GM23338 (cell line): ENCODE results near the gene SPHKAP. TPM values are rescaled to one million over a fixed set of nuclear protein-coding genes. Genes with fewer than 3 reads are reported as not detected.

Source experiments
- ATAC-seq: fragments of 200-7000 bp; cut with Tn5 transposase; 3 replicates; pipeline ENCODE4 v1.9.1; 2020
- DNase-seq: peaks from one replicate; pipeline ENCODE4 v3.0.0-alpha.2; 2015; ENCODE audit warnings: low spot score
- H2AFZ ChIP-seq: fragments of 200-600 bp; sonication (generic); 2 replicates; pipeline ENCODE4 v1.8.0; 2016; ENCODE audit warnings: antibody characterized with exemption, mild to moderate bottlenecking, moderate library complexity
- H3F3A ChIP-seq: fragments of 200-600 bp; sonication (generic); replicated peaks from 2 replicates; pipeline ENCODE4 v1.8.0; 2017; ENCODE audit warnings: antibody characterized with exemption, mixed run types, low read depth
- H3K27ac ChIP-seq: fragments of 200-600 bp; sonication (generic); 2 replicates; pipeline ENCODE4 v1.6.1; 2016; ENCODE audit warnings: low read depth
- H3K27me3 ChIP-seq: fragments of 200-600 bp; sonication (generic); 2 replicates; pipeline ENCODE4 v1.8.0; 2016; ENCODE audit warnings: mild to moderate bottlenecking, mixed run types, moderate library complexity; ENCODE audit not compliant: insufficient read depth
- H3K36me3 ChIP-seq: fragments of 200-600 bp; sonication (generic); 2 replicates; pipeline ENCODE4 v1.8.0; 2016; ENCODE audit warnings: mild to moderate bottlenecking; ENCODE audit not compliant: insufficient read depth
- H3K4me1 ChIP-seq: fragments of 200-600 bp; sonication (generic); 2 replicates; pipeline ENCODE4 v1.8.0; 2016; ENCODE audit warnings: mild to moderate bottlenecking, moderate library complexity; ENCODE audit not compliant: insufficient read depth
- H3K4me2 ChIP-seq: fragments of 200-600 bp; sonication (generic); 2 replicates; pipeline ENCODE4 v1.7.1; 2017; ENCODE audit warnings: mixed run types
- H3K4me3 ChIP-seq: fragments of 200-600 bp; sonication (generic); 2 replicates; pipeline ENCODE4 v1.6.1; 2016; ENCODE audit warnings: mixed run types
- H3K79me2 ChIP-seq: fragments of 200-600 bp; sonication (generic); replicated peaks from 2 replicates; pipeline ENCODE4 v1.8.0; 2017; ENCODE audit warnings: mild to moderate bottlenecking; ENCODE audit not compliant: insufficient read depth
- H3K9me2 ChIP-seq: fragments of 200-600 bp; sonication (generic); 2 replicates; pipeline ENCODE4 v1.8.0; 2017; ENCODE audit not compliant: insufficient read depth
- H4K20me1 ChIP-seq: fragments of 200-600 bp; sonication (generic); replicated peaks from 2 replicates; pipeline ENCODE4 v1.8.0; 2017; ENCODE audit warnings: mild to moderate bottlenecking; ENCODE audit not compliant: insufficient read depth
- H3K27ac Mint-ChIP-seq: 2 replicates; pipeline ENCODE4 v1.8.0; 2020; ENCODE audit warnings: inconsistent platforms, mild to moderate bottlenecking, moderate library complexity, mixed read lengths
- H3K27me3 Mint-ChIP-seq: 3 replicates; pipeline ENCODE4 v1.8.0; 2022; ENCODE audit warnings: low read depth, mild to moderate bottlenecking, moderate library complexity, mixed read lengths, inconsistent platforms; ENCODE audit not compliant: insufficient read depth, poor library complexity
- H3K36me3 Mint-ChIP-seq: 3 replicates; pipeline ENCODE4 v1.8.0; 2021; ENCODE audit warnings: low read depth, mild to moderate bottlenecking, inconsistent platforms, moderate library complexity, mixed read lengths
- H3K4me1 Mint-ChIP-seq: 3 replicates; pipeline ENCODE4 v1.8.0; 2020; ENCODE audit warnings: mild to moderate bottlenecking, inconsistent platforms, mixed read lengths
- H3K4me3 Mint-ChIP-seq: 3 replicates; pipeline ENCODE4 v1.8.0; 2021; ENCODE audit warnings: moderate library complexity, mild to moderate bottlenecking, inconsistent platforms, mixed read lengths
- H3K9me3 Mint-ChIP-seq: 3 replicates; pipeline ENCODE4 v1.8.0; 2020; ENCODE audit warnings: moderate library complexity, mild to moderate bottlenecking, inconsistent platforms, mixed read lengths
- CREB1 ChIP-seq: fragments of 250-450 bp; sonication (Bioruptor Pico); IDR thresholded peaks from 2 replicates; pipeline ENCODE4 v1.5.0; 2020; ENCODE audit warnings: low read depth, mild to moderate bottlenecking, moderate library complexity
- EZH2 ChIP-seq: fragments of 200-600 bp; sonication (generic); IDR thresholded peaks from one replicate; pipeline ENCODE4 v1.8.0; 2017; ENCODE audit warnings: antibody characterized with exemption, mild to moderate bottlenecking, low read depth; ENCODE audit not compliant: unreplicated experiment
- EZH2phosphoT487 ChIP-seq: fragments of 200-600 bp; sonication (generic); IDR thresholded peaks from one replicate; pipeline ENCODE4 v1.8.1; 2018; ENCODE audit warnings: antibody characterized with exemption; ENCODE audit not compliant: unreplicated experiment
- JUNB ChIP-seq: IDR thresholded peaks from one replicate; pipeline ENCODE4 v1.6.1; 2016; ENCODE audit warnings: antibody characterized with exemption; ENCODE audit not compliant: unreplicated experiment
- POLR2AphosphoS5 ChIP-seq: IDR thresholded peaks from 2 replicates; pipeline ENCODE4 v1.6.1; 2016; ENCODE audit warnings: antibody characterized with exemption, low read depth
- STAT1 ChIP-seq: IDR thresholded peaks from one replicate; pipeline ENCODE4 v1.6.1; 2016; ENCODE audit warnings: antibody characterized with exemption; ENCODE audit not compliant: unreplicated experiment
- ZNF114 ChIP-seq: fragments of 250-450 bp; sonication (Bioruptor Pico); IDR thresholded peaks from 2 replicates; pipeline ENCODE4 v1.5.0; 2020; ENCODE audit warnings: mild to moderate bottlenecking, moderate library complexity
- ZNF331 ChIP-seq: fragments of 250-450 bp; sonication (Bioruptor Pico); IDR thresholded peaks from 2 replicates; pipeline ENCODE4 v1.5.0; 2020; ENCODE audit warnings: low read depth, mild to moderate bottlenecking, moderate library complexity
- polyA plus RNA-seq: library from polyadenylated mRNA; unstranded; fragments of >200 nt; fragmentation: Nextera tagmentation; extraction: Ambion mirVana; gene quantifications from 2 replicates; pipeline ENCODE4 v1.2.1, GENCODE V29; 2016
- total RNA-seq: library from RNA; depleted of rRNA; stranded (reverse); fragments of >200 nt; shearing (Covaris generic); gene quantifications from 2 replicates; pipeline ENCODE4 v1.2.3, GENCODE V29; 2014
- TF ChIP-seq, protein P1 (sequence below): IDR thresholded peaks from one replicate; pipeline ENCODE4 v1.6.1; 2018; ENCODE audit warnings: antibody characterized with exemption; ENCODE audit not compliant: unreplicated experiment
- TF ChIP-seq, protein P2 (sequence below): IDR thresholded peaks from 2 replicates; pipeline ENCODE4 v1.6.1; 2016; ENCODE audit warnings: antibody characterized with exemption
- TF ChIP-seq, protein P3 (sequence below), 2 experiments: fragments of 200-600 bp in 1 of 2; sonication (generic) in 1 of 2; conservative IDR thresholded peaks; 2 replicates each; pipeline versions ENCODE4 v1.5.1 to v1.6.1; 2016 to 2017; ENCODE audit warnings: antibody characterized with exemption in 2 of 2, low read depth in 2 of 2, mild to moderate bottlenecking in 2 of 2, moderate library complexity in 1 of 2

The SPHKAP gene
- total and polyA plus RNA-seq, 2 experiments from 2014 or later: 0.10 TPM; not detected in 1

DNA sequence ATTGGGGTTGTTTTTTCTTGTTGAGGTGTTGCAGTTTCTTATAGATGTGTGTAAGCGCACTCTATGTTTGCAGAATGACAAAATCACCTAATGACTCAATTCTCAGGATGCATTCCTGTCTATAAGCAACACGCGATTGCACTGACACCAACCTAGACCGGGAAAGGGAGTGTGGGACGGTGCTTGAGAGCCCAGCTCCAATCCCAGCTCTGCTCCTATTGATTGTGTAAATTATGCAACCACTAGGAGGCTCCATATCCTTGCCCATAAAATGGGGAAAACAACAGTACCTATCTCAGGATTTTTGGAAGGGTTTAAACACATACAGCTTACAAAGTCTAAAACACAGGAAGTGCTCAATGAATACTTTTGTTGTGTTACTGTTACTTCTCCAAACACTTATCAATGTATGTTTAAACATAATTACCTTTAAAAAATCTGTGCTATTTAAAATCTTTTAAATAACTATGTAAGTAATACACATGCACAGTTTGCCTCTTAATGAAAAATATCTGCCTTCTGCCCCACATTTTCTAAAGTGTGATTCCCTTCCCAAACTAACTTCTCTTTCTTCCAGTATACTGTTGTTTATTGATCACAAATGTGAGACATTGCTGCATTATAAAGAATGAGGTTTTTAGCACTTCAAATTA, 132.5 kb downstream of the SPHKAP start:
- no peaks in the 10 kb centered on the region for H3K36me3 Mint-ChIP-seq

DNA sequence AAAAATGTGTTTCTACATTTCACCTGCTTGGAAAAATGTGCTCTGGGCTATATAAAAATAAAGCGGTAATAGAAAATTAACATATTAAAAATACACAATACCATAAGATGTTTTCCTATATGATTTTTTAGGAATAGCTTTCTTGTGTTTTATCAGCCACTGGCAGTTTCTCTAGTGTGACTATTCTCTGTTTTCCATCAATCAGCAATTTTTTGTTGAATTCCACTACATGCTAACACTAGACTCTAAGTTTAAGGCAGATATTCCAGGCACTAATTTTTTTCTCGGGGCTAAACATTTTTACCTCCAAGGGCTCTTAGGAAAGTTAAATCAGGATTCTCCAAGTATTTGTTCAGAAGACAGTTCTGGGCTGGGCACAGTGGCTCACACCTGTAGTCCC, 140.5 kb downstream of the SPHKAP start:
- Histone ChIP-seq H3K9me2 (no peaks in the 10 kb centered on the region), H4K20me1 (no peaks in the 10 kb centered on the region), H3K27ac (no peak overlapping the region), H3K79me2 (no peaks in the 10 kb centered on the region), H2AFZ (no peak overlapping the region), H3K4me3 (no peak overlapping the region), H3K36me3 (no peaks in the 10 kb centered on the region), H3K4me1 (no peaks in the 10 kb centered on the region), H3F3A (no peaks in the 10 kb centered on the region), H3K4me2 (no peak overlapping the region), H3K27me3 (no peaks in the 10 kb centered on the region)
- H3K27ac Mint-ChIP-seq: no peak overlapping the region
- no peak overlapping the region for H3K4me3 Mint-ChIP-seq
- DNase-seq: no peak
- H3K27me3 Mint-ChIP-seq: no peaks in the 10 kb centered on the region
- no peaks in the 10 kb centered on the region for H3K4me1 Mint-ChIP-seq
- no peaks in the 10 kb centered on the region for H3K9me3 Mint-ChIP-seq
- ATAC-seq: no peak
- no peaks in the 10 kb centered on the region for H3K36me3 Mint-ChIP-seq
- no peak for TF ChIP-seq EZH2
- TF ChIP-seq, protein P1, sequence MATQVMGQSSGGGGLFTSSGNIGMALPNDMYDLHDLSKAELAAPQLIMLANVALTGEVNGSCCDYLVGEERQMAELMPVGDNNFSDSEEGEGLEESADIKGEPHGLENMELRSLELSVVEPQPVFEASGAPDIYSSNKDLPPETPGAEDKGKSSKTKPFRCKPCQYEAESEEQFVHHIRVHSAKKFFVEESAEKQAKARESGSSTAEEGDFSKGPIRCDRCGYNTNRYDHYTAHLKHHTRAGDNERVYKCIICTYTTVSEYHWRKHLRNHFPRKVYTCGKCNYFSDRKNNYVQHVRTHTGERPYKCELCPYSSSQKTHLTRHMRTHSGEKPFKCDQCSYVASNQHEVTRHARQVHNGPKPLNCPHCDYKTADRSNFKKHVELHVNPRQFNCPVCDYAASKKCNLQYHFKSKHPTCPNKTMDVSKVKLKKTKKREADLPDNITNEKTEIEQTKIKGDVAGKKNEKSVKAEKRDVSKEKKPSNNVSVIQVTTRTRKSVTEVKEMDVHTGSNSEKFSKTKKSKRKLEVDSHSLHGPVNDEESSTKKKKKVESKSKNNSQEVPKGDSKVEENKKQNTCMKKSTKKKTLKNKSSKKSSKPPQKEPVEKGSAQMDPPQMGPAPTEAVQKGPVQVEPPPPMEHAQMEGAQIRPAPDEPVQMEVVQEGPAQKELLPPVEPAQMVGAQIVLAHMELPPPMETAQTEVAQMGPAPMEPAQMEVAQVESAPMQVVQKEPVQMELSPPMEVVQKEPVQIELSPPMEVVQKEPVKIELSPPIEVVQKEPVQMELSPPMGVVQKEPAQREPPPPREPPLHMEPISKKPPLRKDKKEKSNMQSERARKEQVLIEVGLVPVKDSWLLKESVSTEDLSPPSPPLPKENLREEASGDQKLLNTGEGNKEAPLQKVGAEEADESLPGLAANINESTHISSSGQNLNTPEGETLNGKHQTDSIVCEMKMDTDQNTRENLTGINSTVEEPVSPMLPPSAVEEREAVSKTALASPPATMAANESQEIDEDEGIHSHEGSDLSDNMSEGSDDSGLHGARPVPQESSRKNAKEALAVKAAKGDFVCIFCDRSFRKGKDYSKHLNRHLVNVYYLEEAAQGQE: no peak
- no peak for TF ChIP-seq JUNB
- TF ChIP-seq ZNF331 (CRISPR knock-in tag): no peak
- TF ChIP-seq ZNF114 (CRISPR knock-in tag): no peak
- TF ChIP-seq EZH2phosphoT487: no peak
- no peak for TF ChIP-seq CREB1 (CRISPR knock-in tag)
- TF ChIP-seq, protein P2, sequence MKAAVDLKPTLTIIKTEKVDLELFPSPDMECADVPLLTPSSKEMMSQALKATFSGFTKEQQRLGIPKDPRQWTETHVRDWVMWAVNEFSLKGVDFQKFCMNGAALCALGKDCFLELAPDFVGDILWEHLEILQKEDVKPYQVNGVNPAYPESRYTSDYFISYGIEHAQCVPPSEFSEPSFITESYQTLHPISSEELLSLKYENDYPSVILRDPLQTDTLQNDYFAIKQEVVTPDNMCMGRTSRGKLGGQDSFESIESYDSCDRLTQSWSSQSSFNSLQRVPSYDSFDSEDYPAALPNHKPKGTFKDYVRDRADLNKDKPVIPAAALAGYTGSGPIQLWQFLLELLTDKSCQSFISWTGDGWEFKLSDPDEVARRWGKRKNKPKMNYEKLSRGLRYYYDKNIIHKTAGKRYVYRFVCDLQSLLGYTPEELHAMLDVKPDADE: no peak
- TF ChIP-seq STAT1: no peak
- TF ChIP-seq, protein P3, sequence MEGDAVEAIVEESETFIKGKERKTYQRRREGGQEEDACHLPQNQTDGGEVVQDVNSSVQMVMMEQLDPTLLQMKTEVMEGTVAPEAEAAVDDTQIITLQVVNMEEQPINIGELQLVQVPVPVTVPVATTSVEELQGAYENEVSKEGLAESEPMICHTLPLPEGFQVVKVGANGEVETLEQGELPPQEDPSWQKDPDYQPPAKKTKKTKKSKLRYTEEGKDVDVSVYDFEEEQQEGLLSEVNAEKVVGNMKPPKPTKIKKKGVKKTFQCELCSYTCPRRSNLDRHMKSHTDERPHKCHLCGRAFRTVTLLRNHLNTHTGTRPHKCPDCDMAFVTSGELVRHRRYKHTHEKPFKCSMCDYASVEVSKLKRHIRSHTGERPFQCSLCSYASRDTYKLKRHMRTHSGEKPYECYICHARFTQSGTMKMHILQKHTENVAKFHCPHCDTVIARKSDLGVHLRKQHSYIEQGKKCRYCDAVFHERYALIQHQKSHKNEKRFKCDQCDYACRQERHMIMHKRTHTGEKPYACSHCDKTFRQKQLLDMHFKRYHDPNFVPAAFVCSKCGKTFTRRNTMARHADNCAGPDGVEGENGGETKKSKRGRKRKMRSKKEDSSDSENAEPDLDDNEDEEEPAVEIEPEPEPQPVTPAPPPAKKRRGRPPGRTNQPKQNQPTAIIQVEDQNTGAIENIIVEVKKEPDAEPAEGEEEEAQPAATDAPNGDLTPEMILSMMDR (conservative IDR thresholded peaks at IDR 0.05; ENCODE audit: low read depth in 2 of 2): no peak
- TF ChIP-seq POLR2AphosphoS5: no peak

More for the DNA sequence above, 132.5 kb downstream of the SPHKAP start:
- Mint-ChIP-seq H3K27me3 (no peaks in the 10 kb centered on the region), H3K9me3 (no peaks in the 10 kb centered on the region), H3K4me1 (peaks cover 3% of the 10 kb centered on the region; the same call in 1 of the 3 replicates), H3K4me3 (no peak overlapping the region), H3K27ac (no peak overlapping the region)
- no peaks in the 10 kb centered on the region for H3F3A ChIP-seq
- peak; percentile 89 for DNase-seq
- ATAC-seq: peak; percentile 100
- H3K4me1 ChIP-seq: no peaks in the 10 kb centered on the region
- H3K79me2 ChIP-seq: no peaks in the 10 kb centered on the region
- no peak for TF ChIP-seq STAT1
- TF ChIP-seq, protein P3 (conservative IDR thresholded peaks at IDR 0.05; ENCODE audit: low read depth in 2 of 2): peak; percentile 75 to 83
- no peak overlapping the region for H3K27ac ChIP-seq
- H3K4me2 ChIP-seq: no peak overlapping the region
- H3K9me2 ChIP-seq: no peaks in the 10 kb centered on the region
- H3K36me3 ChIP-seq: no peaks in the 10 kb centered on the region
- H3K4me3 ChIP-seq: no peak overlapping the region
- H2AFZ ChIP-seq: peak overlapping the region; percentile 11; the same call in 1 of the 2 replicates
- no peaks in the 10 kb centered on the region for H4K20me1 ChIP-seq
- no peaks in the 10 kb centered on the region for H3K27me3 ChIP-seq
